GM12892 (cell line): ENCODE data around the gene SCYGR3.

Experiments used
- POLR2A ChIP-seq: IDR thresholded peaks from 2 replicates; pipeline ENCODE4 v1.6.1; 2011; ENCODE audit warnings: low read depth, low read length, control low read depth
- POLR2AphosphoS5 ChIP-seq: IDR thresholded peaks from 2 replicates; pipeline ENCODE4 v1.6.1; 2011; ENCODE audit warnings: low read depth, low read length, control low read depth
- TAF1 ChIP-seq: IDR thresholded peaks from 2 replicates; pipeline ENCODE4 v1.6.1; 2011; ENCODE audit warnings: low read depth, mild to moderate bottlenecking, control low read depth, low read length, borderline replicate concordance

DNA sequence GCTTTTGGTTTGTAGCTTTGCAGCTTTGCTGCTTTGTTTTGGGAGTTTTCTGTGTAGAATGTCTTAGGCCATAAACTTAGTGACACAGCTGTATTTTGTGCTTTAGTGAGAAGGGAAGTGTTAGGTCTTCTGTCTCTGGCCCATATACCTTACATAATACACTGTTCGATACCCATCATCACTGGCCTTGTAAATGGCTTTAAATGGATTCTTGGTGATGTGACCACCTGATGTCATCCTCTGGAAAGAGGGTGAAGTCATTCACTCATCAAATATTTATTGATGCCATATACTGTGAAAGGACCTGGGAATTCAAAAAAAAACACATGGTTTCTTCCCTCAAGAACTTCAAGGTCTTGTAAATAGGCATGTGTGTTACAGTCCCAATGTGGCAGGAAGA, 34.8 kb downstream of the SCYGR3 start:
- TF ChIP-seq POLR2A (no peak), TAF1 (no peak), POLR2AphosphoS5 (no peak)
